HEK293 (cell line): ENCODE data around the gene HOXD10.

ENCODE experiments used
- REST ChIP-seq: fragments of 450-650 bp; formaldehyde crosslinking; IDR thresholded peaks from 2 replicates; pipeline ENCODE4 v1.5.1; 2016; ENCODE audit warnings: missing biosample characterization, missing genetic modification characterization
- ZNF138 ChIP-seq: fragments of 450-650 bp; formaldehyde crosslinking; IDR thresholded peaks from 2 replicates; pipeline ENCODE4 v1.5.1; 2016; ENCODE audit warnings: missing biosample characterization, missing genetic modification characterization, borderline replicate concordance

- TF ChIP-seq ZNF138: no peak
- no peak for TF ChIP-seq REST (tag by site-specific recombination)
Measured at GRCh38 chr2:176089843-176090395, 26.7 kb upstream of the HOXD10 start.
